COR-L47 (cell line): ENCODE data around the gene TENM4.

Experiments used
- DNase-seq: peaks from one replicate; lab custom pipeline; 2025; lab: John Stamatoyannopoulos, UW

Gene TENM4

DNA sequence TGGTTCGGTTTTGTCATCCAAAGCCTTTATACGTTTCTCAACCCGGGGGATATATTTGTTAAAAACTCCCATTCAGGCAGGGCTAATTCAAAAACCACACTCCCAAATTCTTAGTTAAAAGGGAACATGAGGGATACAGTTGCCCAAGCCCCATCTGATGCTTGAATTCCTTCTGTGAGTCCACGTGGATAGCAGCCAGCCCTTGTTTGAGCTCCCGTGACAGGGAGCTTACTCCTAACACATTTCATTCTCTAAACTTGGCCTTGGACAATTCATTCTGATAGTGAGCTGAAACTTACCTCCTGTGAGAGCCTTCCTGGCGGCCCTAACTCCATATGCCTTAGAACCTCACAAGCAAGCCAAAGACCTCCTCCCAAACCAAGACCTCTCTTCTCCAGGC is 357.5 kb downstream of the TENM4 start:
- DNase-seq = no peak

DNA sequence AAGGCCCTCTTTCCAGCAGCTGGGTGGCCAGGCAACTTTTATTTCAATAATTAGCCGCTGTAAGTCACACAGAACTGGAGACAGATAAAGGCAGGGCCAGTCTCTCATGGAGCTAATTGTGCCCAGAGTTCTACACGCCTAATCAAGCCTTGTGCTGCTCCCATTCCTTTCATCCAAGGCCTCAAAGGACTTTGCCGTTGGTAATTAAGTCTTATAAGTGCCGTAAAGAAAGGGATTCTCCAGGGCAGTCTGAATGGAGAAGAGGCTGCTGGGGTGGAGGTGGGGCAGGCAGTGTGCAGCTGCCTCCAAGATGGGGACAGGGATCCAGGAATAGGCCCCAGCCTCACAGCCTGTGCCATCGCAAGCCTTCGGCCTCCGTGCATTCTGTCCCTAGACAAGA is 357.9 kb downstream of the TENM4 start:
- DNase-seq = no peak

DNA sequence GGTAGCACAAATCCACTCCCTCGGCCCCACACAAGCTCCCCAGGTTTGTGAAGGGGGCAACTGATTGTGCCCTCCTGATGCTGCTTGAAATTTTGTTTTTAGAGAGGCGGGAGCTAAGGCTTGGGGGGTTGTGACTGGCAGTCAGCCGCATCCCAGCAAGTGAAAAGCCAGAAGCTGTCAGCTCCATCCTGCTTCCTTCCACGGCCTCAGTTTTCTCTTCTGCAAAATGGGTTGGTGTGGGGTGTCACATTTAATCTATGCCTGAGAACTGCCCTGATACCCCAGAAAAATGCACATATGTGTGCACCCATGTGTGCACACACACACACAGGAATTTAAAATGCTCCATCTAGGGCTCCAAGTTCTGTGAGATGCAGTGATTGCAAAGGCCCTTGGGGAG is 358.6 kb downstream of the TENM4 start:
- no peak for DNase-seq

DNA sequence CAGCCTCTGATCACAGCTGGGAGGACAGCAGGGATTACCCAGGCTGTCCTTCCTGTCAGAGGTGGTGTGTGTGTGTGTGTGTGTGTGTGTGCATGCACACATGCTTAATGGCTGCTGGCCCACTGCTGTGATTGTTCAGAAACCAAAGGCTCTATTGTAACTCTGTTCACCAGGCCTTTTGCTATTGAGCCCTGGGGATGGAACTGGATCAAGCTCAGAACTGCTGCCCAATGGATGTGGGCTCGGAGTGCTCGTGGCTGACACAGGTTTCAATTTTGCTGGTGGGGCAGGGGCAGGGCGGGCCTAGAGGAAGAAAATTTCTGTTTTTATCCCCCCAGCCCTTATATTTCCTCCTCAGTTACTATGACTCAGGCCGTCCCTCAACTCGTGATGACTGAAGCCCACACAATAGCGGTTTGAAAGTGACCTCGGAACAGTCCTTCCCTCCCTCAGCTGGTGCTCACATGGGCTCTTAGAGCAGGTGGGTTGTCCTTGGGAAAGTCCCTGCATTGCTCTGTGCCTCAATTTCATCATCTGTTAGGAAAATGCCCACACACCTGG is 359.3 kb downstream of the TENM4 start:
- no peak for DNase-seq

DNA sequence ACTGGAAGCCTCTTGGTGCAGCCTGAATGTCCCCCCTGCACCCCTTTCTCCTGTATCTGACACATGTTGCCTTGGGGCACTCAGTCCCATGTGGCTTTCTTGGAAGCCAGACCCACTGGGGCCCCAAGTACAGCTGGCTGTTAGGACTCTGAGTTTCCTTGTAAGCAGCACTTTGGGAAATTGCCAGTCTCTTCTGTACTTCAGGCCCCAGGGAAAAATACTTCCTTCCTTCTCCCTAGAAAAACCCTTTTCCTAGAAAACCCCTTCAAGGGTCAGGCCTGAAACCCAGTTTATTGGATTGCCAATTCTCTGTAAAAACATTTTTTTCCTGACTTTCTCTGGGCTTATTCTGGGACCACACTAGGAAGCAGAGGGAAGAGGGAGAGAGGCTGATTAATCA is 360.3 kb downstream of the TENM4 start:
- no peak for DNase-seq

DNA sequence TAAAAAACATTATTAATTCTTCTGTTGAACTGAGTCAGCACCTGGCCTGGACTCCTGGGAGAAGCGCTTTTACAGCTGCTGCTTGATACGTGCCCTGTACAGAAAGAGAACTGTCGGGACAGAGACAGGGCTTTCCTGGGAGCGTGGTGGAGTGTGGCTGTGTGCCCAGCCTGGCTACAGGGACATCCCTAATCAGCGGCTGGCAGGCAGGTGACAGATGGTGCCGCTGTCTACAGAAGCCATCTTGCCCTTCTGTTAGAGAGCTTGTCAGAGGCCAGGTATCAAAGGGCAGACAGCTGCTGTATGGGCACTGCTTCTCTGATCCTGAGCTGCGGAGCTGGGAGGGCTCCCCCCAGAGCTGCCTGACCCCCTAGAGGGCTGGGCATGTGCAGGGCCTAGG is 361.8 kb downstream of the TENM4 start:
- DNase-seq = peak; percentile 52

DNA sequence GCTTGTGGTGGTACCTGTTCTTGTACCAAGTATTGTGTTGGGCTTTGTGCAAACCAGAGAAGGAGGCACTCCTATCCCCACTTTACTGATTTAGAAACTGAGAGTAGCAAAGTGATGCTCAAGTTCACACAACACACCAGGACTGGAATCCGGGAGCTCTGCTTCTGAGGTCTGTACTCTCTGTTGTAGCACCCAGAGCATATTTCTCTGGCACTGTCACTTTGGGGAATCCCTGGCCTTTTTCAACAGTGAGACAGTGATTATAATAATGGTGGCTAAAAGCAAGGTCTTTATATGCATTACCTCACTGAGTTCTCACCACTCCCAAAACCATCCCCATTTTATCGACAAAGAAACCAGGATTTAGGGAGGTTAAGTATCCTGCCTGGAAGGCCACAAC is 362.4 kb downstream of the TENM4 start:
- no peak for DNase-seq

DNA sequence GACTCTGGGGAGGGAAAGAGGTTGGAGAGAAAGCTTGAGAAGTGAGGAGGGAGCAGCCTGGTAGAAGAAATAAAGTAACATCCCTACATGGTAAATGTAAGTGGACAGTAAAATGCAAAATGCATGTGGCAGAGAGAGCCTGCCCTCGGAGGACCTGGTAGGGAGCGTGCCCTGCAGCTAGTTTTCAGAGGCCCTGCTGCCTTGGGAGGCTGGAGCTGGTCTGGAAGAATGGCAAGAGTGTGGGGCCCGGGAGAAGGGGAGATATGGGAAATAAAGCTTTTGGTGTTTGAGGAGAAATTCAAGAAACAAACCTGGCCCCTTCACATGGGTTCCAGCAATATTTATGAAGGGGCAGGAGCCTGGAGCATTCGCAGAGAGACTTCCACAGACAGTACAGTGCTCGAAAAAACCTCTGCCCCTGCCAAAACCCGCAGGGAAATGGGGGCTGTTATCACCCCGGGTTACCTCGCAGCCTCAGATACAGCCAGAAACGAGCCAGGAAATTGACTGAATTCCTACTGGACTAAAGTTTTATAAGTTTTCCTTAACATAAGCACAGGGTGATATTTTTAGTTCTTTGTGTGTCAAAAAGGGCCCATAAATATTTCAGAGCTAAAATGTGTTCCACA is 363.0 kb downstream of the TENM4 start:
- DNase-seq = no peak

DNA sequence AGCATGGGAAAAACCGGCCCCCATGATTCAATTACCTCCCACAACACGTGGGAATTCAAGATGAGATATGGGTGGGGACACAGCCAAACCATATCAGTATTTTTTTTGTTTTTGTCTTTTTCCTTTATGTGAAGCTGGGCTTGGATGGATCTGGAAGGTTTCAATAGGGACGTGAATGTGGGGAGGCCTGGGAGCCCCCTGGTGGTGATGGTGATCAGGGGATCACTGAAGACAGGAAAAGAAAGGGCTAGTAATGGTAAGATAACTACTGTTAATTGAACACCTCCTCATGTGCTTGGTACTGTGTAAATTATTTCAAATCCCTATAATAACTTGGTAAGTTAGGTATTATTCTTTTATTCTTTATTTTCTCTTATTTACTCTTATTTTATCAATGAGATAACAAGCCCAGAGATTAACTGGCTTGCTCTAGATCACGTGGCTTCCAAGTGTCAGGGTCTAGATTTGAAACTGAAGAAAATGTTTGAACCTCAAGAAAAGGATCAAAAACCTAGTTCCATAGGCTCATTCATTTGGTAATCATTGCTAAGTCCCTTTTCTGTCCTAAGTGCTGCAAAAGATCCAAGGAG is 364.2 kb downstream of the TENM4 start:
- DNase-seq = peak; percentile 36

DNA sequence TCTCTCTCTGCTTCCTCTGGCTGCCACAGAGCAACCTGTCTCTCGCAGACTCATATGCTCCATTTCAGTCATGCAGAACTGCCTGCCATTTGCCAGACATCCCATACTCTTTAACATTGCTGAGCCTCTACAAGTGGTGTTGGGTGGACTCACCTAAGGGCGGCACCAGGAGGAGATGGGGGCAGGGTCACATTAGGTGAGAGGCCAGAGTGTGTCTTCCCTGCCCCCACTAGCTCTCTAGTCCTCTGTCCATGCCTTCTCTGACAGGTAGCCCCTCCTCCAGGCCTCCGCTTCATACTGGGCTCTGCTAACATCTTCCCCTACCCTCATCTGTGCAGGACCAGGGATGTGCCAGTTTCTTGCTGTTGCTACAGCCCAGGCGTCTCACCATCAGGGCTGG is 366.3 kb downstream of the TENM4 start:
- no peak for DNase-seq

DNA sequence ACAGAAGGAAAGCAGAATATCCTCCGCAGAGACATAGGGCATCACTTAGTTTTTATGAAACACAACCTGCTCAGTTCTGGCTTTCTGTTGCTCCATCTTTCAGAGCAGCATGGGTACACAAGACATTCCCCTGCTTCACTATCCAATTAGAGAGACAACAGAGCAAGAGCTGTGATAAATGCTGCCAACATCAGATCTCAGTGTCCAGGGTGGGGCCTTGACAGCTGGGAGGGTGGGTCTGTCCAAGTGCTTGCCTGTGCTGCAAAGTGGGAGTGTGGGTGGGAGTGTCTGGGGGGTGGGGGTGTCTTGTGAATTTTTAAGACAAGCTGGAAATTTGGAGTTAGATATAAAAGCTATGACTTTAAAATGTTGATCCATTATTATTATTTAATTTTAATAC is 369.6 kb downstream of the TENM4 start:
- DNase-seq = no peak

DNA sequence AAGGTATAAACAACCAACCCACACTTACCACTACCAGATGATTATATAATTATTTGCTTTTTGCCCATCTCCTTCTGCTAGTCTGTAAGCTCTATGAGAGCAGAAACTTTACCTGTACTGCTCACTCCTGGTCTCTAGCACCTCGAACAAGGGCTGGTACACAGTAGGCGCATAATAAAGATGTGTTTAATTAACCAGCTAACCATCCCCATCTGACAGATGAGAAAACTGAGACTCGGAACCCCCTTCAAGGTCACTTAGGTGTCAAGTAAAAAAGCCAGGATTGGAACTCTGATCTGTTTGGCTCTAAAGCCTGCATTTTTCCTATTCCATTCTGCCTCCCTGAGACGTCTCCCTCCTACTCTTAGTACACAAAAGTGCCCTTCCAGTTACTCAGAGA is 370.3 kb downstream of the TENM4 start:
- no peak for DNase-seq

DNA sequence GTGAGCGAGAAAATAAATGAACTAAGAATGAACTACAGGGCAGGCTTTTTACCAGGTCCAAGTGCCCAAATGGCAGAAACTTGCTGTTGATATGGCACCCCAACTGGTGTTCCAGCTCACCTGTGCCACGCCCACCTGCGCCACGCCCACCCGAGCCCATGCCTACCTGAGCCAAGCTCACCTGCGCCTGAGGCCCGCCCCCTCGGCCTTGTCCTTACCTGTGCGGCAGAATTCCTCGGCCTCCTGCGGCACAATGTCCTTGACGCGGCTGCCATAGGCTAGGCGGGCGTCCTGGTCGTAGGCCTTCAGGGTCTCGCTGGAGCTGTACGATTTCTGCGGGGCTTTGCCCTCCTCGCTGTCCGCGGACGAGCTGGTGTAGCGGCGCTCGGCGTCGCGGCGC is 371.3 kb downstream of the TENM4 start:
- no peak for DNase-seq

DNA sequence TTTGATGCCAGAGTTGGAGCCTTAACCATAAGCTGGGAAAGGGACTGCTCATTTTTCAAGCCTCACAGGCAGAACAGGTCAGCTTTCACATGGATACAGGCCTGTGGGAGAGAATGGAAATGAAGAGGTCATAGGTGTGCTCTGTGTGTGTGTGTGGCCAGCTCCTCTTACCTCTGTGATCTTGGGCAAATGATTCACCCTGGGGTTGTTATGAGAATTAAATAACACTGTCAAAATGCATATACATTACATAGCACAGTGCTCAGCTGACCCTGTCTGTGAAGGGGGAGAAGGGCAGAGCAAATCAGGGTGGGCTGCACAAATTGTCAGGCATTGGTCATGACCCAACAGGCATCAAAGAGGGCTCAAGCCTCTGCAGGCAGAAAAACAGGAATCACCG is 372.5 kb downstream of the TENM4 start:
- DNase-seq = no peak

DNA sequence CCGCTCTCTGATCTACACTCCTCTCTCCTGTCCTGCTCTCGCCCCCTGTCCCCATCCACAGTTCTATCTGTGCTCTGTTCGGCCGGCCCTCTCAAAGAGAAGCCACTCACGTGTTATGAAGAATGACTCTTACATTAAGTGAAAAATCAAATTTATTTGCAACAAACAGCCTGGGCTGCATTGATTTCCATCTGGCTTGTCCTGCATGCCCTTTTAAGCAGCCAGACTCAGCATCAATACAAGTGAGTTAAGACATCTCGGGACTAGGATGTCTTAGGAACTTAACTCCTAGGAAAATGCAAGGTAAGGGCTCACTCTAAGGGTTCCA is 373.5 kb downstream of the TENM4 start:
- DNase-seq = no peak

DNA sequence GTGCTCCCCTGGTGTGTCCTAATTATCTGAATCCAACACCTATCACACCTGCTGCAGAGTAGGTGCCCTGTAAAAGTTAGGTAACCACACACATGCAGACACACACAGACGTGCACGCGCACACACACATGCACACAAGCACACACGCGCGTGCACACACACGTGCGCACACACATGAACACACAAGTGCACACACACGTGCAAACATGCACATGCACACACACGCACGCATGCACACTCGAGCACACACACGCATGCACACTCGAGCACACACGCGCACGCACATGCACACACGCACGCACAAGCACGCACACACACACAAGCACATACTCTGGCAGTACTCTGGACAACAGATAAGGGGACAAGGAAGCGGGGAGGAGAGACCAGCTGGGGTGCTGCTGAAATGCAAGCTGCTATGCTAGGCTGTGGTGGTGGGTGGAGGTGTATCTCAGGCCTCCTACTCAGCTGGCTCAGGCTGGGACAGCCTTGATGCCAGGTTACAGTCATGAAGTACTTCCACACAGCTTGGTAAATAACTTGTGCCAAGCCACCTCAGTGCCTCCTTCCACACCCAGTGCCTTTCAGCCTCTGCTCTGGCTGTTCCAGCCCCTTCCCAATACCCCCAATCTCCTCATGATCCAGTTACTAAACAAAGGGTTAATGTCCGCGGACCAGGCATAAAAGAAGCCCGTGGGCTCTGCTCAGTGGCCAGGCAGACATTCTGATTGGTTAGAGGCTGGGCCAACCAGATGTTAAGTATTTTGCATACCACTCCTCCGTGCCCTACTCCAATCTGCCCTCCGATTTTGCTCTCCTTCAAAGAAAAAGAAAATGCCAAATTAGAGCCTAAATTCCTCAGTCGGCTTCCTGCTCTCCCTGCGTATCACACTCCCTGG is 374.1 kb downstream of the TENM4 start:
- no peak for DNase-seq

DNA sequence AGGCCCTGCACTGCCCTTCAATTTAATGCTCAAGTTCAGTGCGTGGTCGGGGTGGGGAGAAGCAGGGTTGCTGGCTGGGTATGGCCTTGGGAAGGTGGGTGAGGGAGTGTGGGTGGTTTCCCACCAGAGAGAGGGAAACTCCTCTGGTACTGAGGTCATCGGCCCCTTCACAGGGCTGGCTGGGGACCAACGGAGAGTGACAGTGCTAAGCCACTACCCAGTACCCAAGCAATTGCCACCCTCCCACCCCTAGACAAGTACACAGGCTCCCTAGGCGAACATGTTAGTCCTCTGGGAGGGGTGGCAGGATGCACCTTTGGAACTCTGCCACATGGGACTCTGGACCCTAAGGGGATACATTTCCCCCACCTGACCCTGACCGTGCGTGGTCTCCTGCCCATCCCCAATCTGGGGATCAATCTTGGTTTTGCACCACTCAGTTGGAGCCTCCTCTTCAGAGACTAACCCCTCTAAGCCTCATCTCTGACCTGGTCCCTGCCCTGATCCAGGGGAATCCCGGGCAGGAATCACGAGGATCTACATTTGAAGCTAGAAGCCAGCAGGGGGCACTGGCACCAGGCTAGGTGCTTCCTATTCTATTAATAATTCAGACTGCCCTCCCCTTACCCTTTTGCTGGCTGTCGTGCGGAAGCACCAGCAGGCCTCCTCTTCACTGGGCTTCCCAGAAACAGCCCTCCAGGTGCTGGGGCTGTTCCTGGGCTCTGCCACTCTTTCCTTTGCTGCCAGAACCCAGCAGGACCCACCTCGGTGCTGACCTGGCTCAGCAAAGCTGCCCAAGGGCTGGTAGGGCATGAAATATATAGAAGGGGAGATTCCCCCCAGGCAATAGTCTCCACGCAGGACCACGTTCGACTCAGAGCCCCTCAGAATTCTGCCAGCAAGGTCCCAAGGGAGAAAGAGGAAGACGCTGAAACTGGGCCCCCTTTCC is 377.7 kb downstream of the TENM4 start:
- peak; percentile 10 for DNase-seq

DNA sequence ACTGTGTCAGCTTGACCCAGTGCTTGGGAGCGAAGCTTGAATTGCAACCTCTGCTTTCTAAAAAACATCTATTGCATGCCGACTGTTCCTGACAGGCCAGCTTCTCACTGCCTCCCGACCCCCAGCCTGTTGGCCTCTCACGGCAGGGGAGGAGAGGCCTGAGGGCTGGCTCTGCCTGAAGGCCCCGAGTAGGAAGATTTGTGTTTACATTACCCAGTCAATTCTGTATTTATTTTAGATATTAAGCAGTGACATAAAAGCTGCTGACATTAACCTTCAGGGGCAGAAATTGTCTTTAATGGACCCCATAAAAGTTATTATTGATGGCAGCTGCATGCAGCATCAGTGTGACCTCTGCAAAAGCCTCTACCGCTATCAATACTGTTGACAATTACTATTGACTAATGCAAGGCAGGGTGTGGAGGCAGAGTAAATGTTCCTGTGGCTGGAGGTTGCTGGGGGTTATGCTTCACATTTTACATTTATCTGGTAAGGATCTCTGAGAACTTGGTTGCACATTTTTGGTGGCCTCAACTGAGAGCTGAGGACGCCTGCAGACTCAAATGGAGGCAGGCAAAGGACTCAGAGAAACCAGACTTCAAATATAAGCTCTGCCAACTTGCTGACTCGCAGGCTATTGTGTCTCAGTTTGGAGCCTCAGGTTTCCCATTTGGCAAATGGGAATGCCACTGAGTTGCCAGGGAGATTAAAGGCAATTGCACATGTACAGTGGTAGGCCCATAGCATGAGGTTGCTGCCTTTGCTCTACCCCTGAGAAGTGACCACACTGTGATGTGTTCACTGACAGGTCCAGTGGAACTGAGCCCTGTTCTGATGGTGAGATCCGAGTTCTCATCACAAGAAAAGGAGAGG is 380.5 kb downstream of the TENM4 start:
- no peak for DNase-seq

DNA sequence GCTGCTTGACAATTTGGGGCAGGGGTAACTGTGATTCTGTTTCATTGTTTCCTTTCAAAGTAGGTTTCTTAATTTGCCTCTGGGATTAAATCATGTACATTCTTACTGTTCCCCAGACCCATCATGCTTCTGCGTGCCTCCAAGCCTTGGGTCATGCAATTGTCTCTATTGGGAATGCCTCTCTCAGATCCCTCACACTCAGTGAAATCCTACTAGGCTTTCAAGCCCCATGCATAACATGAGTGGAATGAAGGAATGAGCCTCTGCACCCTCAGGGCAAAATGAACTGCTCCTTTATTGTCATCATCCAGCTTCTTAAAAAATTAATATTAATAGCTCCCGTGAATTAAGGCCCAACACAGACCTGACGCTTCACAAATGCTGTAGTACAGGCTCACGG is 381.7 kb downstream of the TENM4 start:
- no peak for DNase-seq

DNA sequence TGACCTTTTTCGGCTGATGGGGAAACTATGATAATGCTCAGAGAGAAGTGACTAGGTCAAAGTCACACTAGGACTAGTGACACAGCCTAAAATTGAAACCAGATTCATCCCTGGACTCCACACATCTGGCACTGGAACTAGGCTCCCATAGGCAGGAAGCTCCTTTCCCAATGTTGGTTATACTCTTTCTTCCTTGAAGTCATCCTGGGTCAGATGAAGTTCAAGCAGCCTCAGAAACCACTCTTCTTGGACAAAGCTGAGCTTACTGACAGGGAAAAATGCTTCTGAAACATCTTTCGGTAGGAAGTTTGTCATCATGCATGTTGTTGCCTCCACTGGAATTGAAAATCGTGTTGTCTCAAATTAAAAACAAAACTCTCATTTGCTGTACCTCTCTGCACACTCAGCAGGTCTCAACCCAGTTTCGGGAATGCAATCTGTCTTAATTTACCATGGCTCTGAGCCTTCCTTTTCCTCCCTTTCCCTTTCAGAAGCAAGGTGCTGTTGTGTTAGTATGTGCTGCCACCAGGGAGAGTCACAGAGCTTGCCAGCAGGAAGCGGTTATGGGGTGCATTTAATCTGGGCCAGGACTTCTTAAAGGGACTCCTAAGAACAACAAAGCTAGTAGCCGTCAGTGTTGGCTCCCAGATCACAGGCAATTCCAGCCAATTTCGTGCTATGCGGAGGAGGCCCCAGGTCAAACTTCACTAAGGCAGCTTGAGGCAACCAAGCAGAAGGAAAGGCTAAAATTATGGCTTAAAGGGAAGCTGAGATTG is 384.8 kb downstream of the TENM4 start:
- no peak for DNase-seq
